K562 (cell line): ENCODE data around the gene GLUD1. TPM values are rescaled to one million over a fixed set of nuclear protein-coding genes. Genes with fewer than 3 reads are reported as not detected.
A peak's percentile ranks its signal among the peaks of the same experiment; 100 is the strongest.

Experiments used
- CBFA2T2 ChIP-seq: fragments of 450-650 bp; conservative IDR thresholded peaks from 2 replicates; pipeline ENCODE4 v1.6.1; 2017; ENCODE audit warnings: mild to moderate bottlenecking
- ETV1 ChIP-seq: fragments of 450-650 bp; conservative IDR thresholded peaks from 2 replicates; pipeline ENCODE4 v1.6.1; 2016; ENCODE audit warnings: missing genetic modification characterization, control low read depth, low read depth, missing compliant biosample characterization
- GATA2 ChIP-seq: sonication (generic); formaldehyde crosslinking; IDR thresholded peaks from 2 replicates; pipeline ENCODE4 v1.4.0; 2020; ENCODE audit warnings: mild to moderate bottlenecking, missing genetic modification reagents
- HDAC3 ChIP-seq: fragments of 450-650 bp; IDR thresholded peaks from 2 replicates; pipeline ENCODE4 v1.6.1; 2018; ENCODE audit warnings: borderline replicate concordance, mild to moderate bottlenecking, moderate library complexity; ENCODE audit not compliant: partially characterized antibody
- HEY1 ChIP-seq: fragments of 250-450 bp; sonication (Bioruptor Pico); IDR thresholded peaks from 2 replicates; pipeline ENCODE4 v1.5.0; 2020; ENCODE audit warnings: mild to moderate bottlenecking, moderate library complexity, borderline replicate concordance
- KLF13 ChIP-seq: fragments of 450-650 bp; IDR thresholded peaks from 2 replicates; pipeline ENCODE4 v1.6.1; 2016; ENCODE audit warnings: missing genetic modification characterization, low read depth, mild to moderate bottlenecking, missing compliant biosample characterization, moderate library complexity, borderline replicate concordance
- MECOM ChIP-seq: fragments of 250-450 bp; sonication (Bioruptor Pico); IDR thresholded peaks from 2 replicates; pipeline ENCODE4 v1.8.0; 2022; ENCODE audit warnings: inconsistent platforms
- NR2C1 ChIP-seq, 2 experiments: fragments of 450-650 bp; IDR thresholded peaks; 2 replicates each; pipeline ENCODE4 v1.6.1; 2017; ENCODE audit warnings: mild to moderate bottlenecking in 2 of 2, antibody characterized with exemption in 1 of 2, inconsistent platforms in 1 of 2, missing compliant biosample characterization in 1 of 2, missing genetic modification characterization in 1 of 2
- PCBP2 ChIP-seq: fragments of 200-400 bp; formaldehyde crosslinking; IDR thresholded peaks from 2 replicates; pipeline ENCODE4 v1.6.1; 2018; ENCODE audit warnings: low read length, low read depth, mild to moderate bottlenecking, moderate library complexity; ENCODE audit not compliant: poor library complexity, severe bottlenecking
- RBM14 ChIP-seq: fragments of 200-400 bp; formaldehyde crosslinking; IDR thresholded peaks from 2 replicates; pipeline ENCODE4 v1.6.1; 2018; ENCODE audit warnings: low read depth, mild to moderate bottlenecking, low read length, moderate library complexity, borderline replicate concordance; ENCODE audit not compliant: insufficient read depth
- RBM17 ChIP-seq: fragments of 200-400 bp; formaldehyde crosslinking; IDR thresholded peaks from 2 replicates; pipeline ENCODE4 v1.6.1; 2017; ENCODE audit warnings: low read depth, mild to moderate bottlenecking, low read length, borderline replicate concordance
- SRSF3 ChIP-seq: fragments of 200-400 bp; formaldehyde crosslinking; IDR thresholded peaks from 2 replicates; pipeline ENCODE4 v1.6.1; 2016; ENCODE audit warnings: mild to moderate bottlenecking, low read length, moderate library complexity; ENCODE audit not compliant: insufficient read depth
- TAF15 ChIP-seq: fragments of 200-400 bp; formaldehyde crosslinking; IDR thresholded peaks from 2 replicates; pipeline ENCODE4 v1.6.1; 2017; ENCODE audit warnings: mild to moderate bottlenecking, low read depth, low read length, moderate library complexity
- TBP ChIP-seq: optimal IDR thresholded peaks from 2 replicates; pipeline ENCODE3; 2011; ENCODE audit warnings: low read depth, low read length, improper control_type of control experiment
- TEAD4 ChIP-seq, 2 experiments: sonication (generic) in 1 of 2; formaldehyde crosslinking in 1 of 2; IDR thresholded peaks; 2 replicates each; pipeline versions ENCODE4 v1.6.1 to v1.8.0; 2012 to 2022; ENCODE audit warnings: borderline replicate concordance in 1 of 2, inconsistent platforms in 1 of 2, low read length in 1 of 2, mild to moderate bottlenecking in 1 of 2, missing genetic modification reagents in 1 of 2
- TFAM ChIP-seq: fragments of 250-450 bp; sonication (Bioruptor Pico); conservative IDR thresholded peaks from 2 replicates; pipeline ENCODE4 v1.5.0; 2021; ENCODE audit warnings: mild to moderate bottlenecking, moderate library complexity
- ZNF239 ChIP-seq: fragments of 250-450 bp; sonication (Bioruptor Pico); IDR thresholded peaks from 2 replicates; pipeline ENCODE4 v1.4.0; 2020; ENCODE audit warnings: mild to moderate bottlenecking
- polyA plus RNA-seq, 8 experiments: library from polyadenylated mRNA; depleted of rRNA in 4 of 8; stranded (reverse) in 5 of 8; unstranded in 3 of 8; fragments of >200 nt; fragmentation: Nextera tagmentation in 2 of 8; fragmentation: Illumina TruSeq in 1 of 8; extraction: Ambion mirVana in 2 of 8; extraction: Trizol in 1 of 8; gene quantifications; 2 replicates each; pipeline versions ENCODE4 v1.2.1 to v1.2.3, GENCODE V29; 2011 to 2014; ENCODE audit warnings: inconsistent platforms in 1 of 8, missing spikeins in 1 of 8
- total RNA-seq, 7 experiments: library from RNA; depleted of rRNA in 6 of 7; stranded (reverse); fragments of >200 nt in 6 of 7; fragmentation: Illumina TruSeq in 2 of 7; extraction: Trizol in 2 of 7; gene quantifications; 2 replicates each; pipeline versions ENCODE4 v1.2.1 to v1.2.3, GENCODE V29; 2011 to 2021; ENCODE audit warnings: low replicate concordance in 1 of 7
- TF ChIP-seq, protein P1 (sequence below): fragments of 450-650 bp; IDR thresholded peaks from 2 replicates; pipeline ENCODE4 v1.6.1; 2016; ENCODE audit warnings: borderline replicate concordance
- TF ChIP-seq, protein P2 (sequence below): fragments of 250-450 bp; sonication (Bioruptor Pico); IDR thresholded peaks from 2 replicates; pipeline ENCODE4 v1.4.0; 2020
- TF ChIP-seq, protein P3 (sequence below): fragments of 250-450 bp; sonication (Bioruptor Pico); IDR thresholded peaks from 2 replicates; pipeline ENCODE4 v1.8.0; 2021; ENCODE audit warnings: borderline replicate concordance, mild to moderate bottlenecking, moderate library complexity; ENCODE audit not compliant: poor library complexity, severe bottlenecking
- TF ChIP-seq, protein P4 (sequence below), 2 experiments: IDR thresholded peaks; 2 replicates each; pipeline ENCODE4 v1.6.1; 2011; ENCODE audit warnings: borderline replicate concordance in 1 of 2, control low read depth in 1 of 2, low read depth in 1 of 2, low read length in 1 of 2, mild to moderate bottlenecking in 1 of 2, mixed read lengths in 1 of 2, moderate library complexity in 1 of 2; ENCODE audit not compliant: insufficient read depth in 1 of 2, insufficient read length in 1 of 2, poor library complexity in 1 of 2, severe bottlenecking in 1 of 2; ENCODE audit errors: extremely low read depth in 1 of 2

GLUD1 gene
- total and polyA plus RNA-seq, 9 of the 15 experiments (the other 6 are each of a cell fraction or from before 2014, with no cell fraction given): 21.9 to 92.0 (median 76.3) TPM

DNA sequence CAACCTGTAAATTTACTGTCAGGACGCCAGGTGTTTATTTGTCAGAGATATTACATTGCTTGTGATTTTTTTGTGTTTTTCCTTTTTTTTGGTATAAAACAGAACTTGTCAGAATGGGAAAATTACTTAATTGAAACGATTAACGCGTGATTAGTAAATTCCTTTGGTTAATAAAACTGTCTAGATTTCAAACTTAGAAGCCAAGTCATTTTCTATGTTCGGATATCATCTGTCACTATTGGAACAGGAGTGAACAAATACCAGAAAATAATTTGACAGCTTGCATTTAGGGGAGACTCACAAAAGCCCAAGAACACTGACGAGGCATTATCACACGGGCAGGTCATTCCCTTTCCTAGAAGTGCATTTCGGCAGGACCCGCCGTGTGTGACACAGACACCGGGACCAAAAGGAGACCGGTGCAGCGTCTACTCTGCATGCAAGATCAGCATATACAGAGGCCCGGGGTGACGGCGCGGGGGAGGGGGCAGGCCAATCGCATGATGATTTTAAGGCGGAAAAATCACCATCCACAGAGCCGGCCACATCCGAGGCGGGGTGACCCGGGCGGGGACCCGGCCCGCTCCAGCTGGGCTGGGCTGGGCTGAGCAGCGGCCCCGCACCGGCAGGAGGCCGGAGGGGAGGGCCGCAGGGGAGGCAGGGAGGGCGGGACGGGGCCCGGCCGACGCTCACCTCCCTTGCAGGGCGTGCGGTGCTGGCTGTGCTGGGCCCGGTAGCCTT is 841 bp downstream of the GLUD1 start (continued):
- TF ChIP-seq HEY1 (CRISPR knock-in tag) (no peak), KLF13 (tag) (no peak), MECOM (CRISPR knock-in tag) (no peak), RBM14 (no peak), CBFA2T2 (no peak), TAF15 (no peak), TBP (peak; percentile 81), SRSF3 (no peak), NR2C1 (IDR thresholded peaks at IDR 0.05) (no peak), NR2C1 (tag; IDR thresholded peaks at IDR 0.05) (no peak), ETV1 (tag) (no peak), GATA2 (CRISPR knock-in tag) (no peak), TFAM (CRISPR knock-in tag) (no peak), ZNF239 (CRISPR knock-in tag) (no peak), TEAD4 (IDR thresholded peaks at IDR 0.05; ENCODE audit: low read length) (peak; percentile 32; the same call in 1 of the 2 replicates), TEAD4 (CRISPR knock-in tag; IDR thresholded peaks at IDR 0.05; ENCODE audit: borderline replicate concordance) (no peak), PCBP2 (no peak), HDAC3 (no peak), RBM17 (no peak)
- TF ChIP-seq, protein P1, sequence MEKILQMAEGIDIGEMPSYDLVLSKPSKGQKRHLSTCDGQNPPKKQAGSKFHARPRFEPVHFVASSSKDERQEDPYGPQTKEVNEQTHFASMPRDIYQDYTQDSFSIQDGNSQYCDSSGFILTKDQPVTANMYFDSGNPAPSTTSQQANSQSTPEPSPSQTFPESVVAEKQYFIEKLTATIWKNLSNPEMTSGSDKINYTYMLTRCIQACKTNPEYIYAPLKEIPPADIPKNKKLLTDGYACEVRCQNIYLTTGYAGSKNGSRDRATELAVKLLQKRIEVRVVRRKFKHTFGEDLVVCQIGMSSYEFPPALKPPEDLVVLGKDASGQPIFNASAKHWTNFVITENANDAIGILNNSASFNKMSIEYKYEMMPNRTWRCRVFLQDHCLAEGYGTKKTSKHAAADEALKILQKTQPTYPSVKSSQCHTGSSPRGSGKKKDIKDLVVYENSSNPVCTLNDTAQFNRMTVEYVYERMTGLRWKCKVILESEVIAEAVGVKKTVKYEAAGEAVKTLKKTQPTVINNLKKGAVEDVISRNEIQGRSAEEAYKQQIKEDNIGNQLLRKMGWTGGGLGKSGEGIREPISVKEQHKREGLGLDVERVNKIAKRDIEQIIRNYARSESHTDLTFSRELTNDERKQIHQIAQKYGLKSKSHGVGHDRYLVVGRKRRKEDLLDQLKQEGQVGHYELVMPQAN: 0 out of 2 replicates have a peak, but pooled peaks have one; percentile 38
- TF ChIP-seq, protein P2, sequence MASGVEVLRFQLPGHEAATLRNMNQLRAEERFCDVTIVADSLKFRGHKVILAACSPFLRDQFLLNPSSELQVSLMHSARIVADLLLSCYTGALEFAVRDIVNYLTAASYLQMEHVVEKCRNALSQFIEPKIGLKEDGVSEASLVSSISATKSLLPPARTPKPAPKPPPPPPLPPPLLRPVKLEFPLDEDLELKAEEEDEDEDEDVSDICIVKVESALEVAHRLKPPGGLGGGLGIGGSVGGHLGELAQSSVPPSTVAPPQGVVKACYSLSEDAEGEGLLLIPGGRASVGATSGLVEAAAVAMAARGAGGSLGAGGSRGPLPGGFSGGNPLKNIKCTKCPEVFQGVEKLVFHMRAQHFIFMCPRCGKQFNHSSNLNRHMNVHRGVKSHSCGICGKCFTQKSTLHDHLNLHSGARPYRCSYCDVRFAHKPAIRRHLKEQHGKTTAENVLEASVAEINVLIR: no peak
- TF ChIP-seq, protein P3, sequence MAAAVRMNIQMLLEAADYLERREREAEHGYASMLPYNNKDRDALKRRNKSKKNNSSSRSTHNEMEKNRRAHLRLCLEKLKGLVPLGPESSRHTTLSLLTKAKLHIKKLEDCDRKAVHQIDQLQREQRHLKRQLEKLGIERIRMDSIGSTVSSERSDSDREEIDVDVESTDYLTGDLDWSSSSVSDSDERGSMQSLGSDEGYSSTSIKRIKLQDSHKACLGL: no peak
- TF ChIP-seq, protein P4, sequence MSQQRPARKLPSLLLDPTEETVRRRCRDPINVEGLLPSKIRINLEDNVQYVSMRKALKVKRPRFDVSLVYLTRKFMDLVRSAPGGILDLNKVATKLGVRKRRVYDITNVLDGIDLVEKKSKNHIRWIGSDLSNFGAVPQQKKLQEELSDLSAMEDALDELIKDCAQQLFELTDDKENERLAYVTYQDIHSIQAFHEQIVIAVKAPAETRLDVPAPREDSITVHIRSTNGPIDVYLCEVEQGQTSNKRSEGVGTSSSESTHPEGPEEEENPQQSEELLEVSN (IDR thresholded peaks at IDR 0.05; ENCODE audit: borderline replicate concordance in 1 of 2, extremely low read depth in 1 of 2, insufficient read depth in 1 of 2, insufficient read length in 1 of 2, low read depth in 1 of 2, low read length in 1 of 2, poor library complexity in 1 of 2, severe bottlenecking in 1 of 2): peak; percentile 17 to 45
